CD8-positive, alpha-beta memory T cell (primary cell): ENCODE data around the gene SAFB2. TPM values are rescaled to one million over a fixed set of nuclear protein-coding genes. Genes with fewer than 3 reads are reported as not detected.

Experiments used
- CTCF ChIA-PET: fragments of 350-600 bp; sonication (Branson Sonifier 250); formaldehyde crosslinking; loops from one replicate; lab custom pipeline; 2021; ENCODE audit warnings: antibody characterized with exemption; lab: Charles Lee
- POLR2A ChIA-PET: fragments of 350-600 bp; sonication (Branson Sonifier 250); formaldehyde crosslinking; loops from one replicate; lab custom pipeline; 2021; ENCODE audit warnings: antibody characterized with exemption; lab: Charles Lee
- DNase-seq, 5 donors: peaks; one replicate each; pipeline versions ENCODE4 v3.0.0 to v3.0.0-alpha.2; 2020 to 2022; ENCODE audit warnings: mixed read lengths in 1 of 5
- H3K27ac ChIP-seq: one replicate; pipeline ENCODE4 v1.7.0; 2013; ENCODE audit warnings: low read depth, mild to moderate bottlenecking, low read length, moderate library complexity
- H3K27me3 ChIP-seq: 2 replicates; pipeline ENCODE4 v1.7.0; 2013; ENCODE audit warnings: low read length, mild to moderate bottlenecking; ENCODE audit not compliant: insufficient read depth, poor library complexity, severe bottlenecking
- H3K36me3 ChIP-seq: 2 replicates; pipeline ENCODE4 v1.7.0; 2013; ENCODE audit warnings: mild to moderate bottlenecking, low read length, moderate library complexity; ENCODE audit not compliant: insufficient read depth
- H3K4me1 ChIP-seq: 2 replicates; pipeline ENCODE4 v1.7.0; 2013; ENCODE audit warnings: mild to moderate bottlenecking, low read length, moderate library complexity; ENCODE audit not compliant: insufficient read depth
- H3K4me3 ChIP-seq: 2 replicates; pipeline ENCODE4 v1.7.0; 2013; ENCODE audit warnings: mild to moderate bottlenecking, low read length
- H3K9me3 ChIP-seq: 2 replicates; pipeline ENCODE4 v1.7.0; 2013; ENCODE audit warnings: mild to moderate bottlenecking, low read length
- H3K27ac Mint-ChIP-seq, 8 donors: one replicate each; pipeline ENCODE4 v1.8.0; 2020 to 2021; ENCODE audit warnings: mixed read lengths in 8 of 8, mild to moderate bottlenecking in 6 of 8, inconsistent platforms in 3 of 8, moderate library complexity in 3 of 8
- H3K27me3 Mint-ChIP-seq, 2 donors: one replicate each; pipeline ENCODE4 v1.8.0; 2020 to 2021; ENCODE audit warnings: mixed read lengths in 2 of 2, mild to moderate bottlenecking in 1 of 2, moderate library complexity in 1 of 2
- H3K36me3 Mint-ChIP-seq, 3 donors: one replicate each; pipeline ENCODE4 v1.8.0; 2020 to 2021; ENCODE audit warnings: mixed read lengths in 3 of 3, inconsistent platforms in 1 of 3, mild to moderate bottlenecking in 1 of 3
- H3K4me1 Mint-ChIP-seq, 3 donors: one replicate each; pipeline ENCODE4 v1.8.0; 2020 to 2021; ENCODE audit warnings: mixed read lengths in 3 of 3, inconsistent platforms in 1 of 3, mild to moderate bottlenecking in 1 of 3
- H3K4me3 Mint-ChIP-seq, 7 donors: one replicate each; pipeline ENCODE4 v1.8.0; 2020 to 2021; ENCODE audit warnings: mixed read lengths in 7 of 7, mild to moderate bottlenecking in 6 of 7, moderate library complexity in 4 of 7, inconsistent platforms in 2 of 7
- H3K9me3 Mint-ChIP-seq, 5 donors: one replicate each; pipeline ENCODE4 v1.8.0; 2020 to 2022; ENCODE audit warnings: mixed read lengths in 5 of 5, mild to moderate bottlenecking in 3 of 5, moderate library complexity in 2 of 5, inconsistent platforms in 1 of 5
- polyA plus RNA-seq: library from polyadenylated mRNA; unstranded; fragments of 300-500 nt; fragmentation: Illumina TruSeq; gene quantifications from one replicate; pipeline ENCODE4 v1.2.3, GENCODE V29; 2021
- total RNA-seq, 2 experiments: library from RNA; stranded (reverse); gene quantifications; one replicate each; pipeline ENCODE4 v1.2.3, GENCODE V29; 2021

Gene SAFB2
- total and polyA plus RNA-seq, 3 experiments from 2014 or later = 56.4 to 98.2 (median 87.8) TPM

- no peaks in the 10 kb centered on the region for H3K9me3 ChIP-seq
- DNase-seq = no peak
- Mint-ChIP-seq H3K36me3 (peaks cover 0 to 92% (median 16%) of the 10 kb centered on the region in 3 donors), H3K4me1 (no peaks in the 10 kb centered on the region), H3K27ac (no peak overlapping the region), H3K4me3 (no peak overlapping the region), H3K27me3 (peaks cover 0 to 4% of the 10 kb centered on the region in 2 donors), H3K9me3 (no peaks in the 10 kb centered on the region)
- H3K4me3 ChIP-seq = no peak overlapping the region
- no peak overlapping the region for H3K27ac ChIP-seq
- H3K4me1 ChIP-seq = no peaks in the 10 kb centered on the region
- no peaks in the 10 kb centered on the region for H3K27me3 ChIP-seq
- CTCF ChIA-PET = no interaction called here
- POLR2A ChIA-PET = no interaction called here
- peaks cover 74% of the 10 kb centered on the region for H3K36me3 ChIP-seq
These were observed 41.3 kb upstream of the SAFB2 start for GRCh38 chr19:5663904-5664303.

- Mint-ChIP-seq H3K4me3 (no peak overlapping the region), H3K9me3 (no peaks in the 10 kb centered on the region), H3K27me3 (peaks cover 0 to 1% of the 10 kb centered on the region in 2 donors), H3K36me3 (peaks cover 0 to 88% (median 17%) of the 10 kb centered on the region in 3 donors), H3K27ac (peak overlapping the region in 1 of 8 donors; percentile 69), H3K4me1 (no peaks in the 10 kb centered on the region)
- Histone ChIP-seq H3K27ac (no peak overlapping the region), H3K9me3 (no peaks in the 10 kb centered on the region), H3K4me1 (no peaks in the 10 kb centered on the region), H3K4me3 (no peak overlapping the region), H3K36me3 (peaks cover 69% of the 10 kb centered on the region), H3K27me3 (no peaks in the 10 kb centered on the region)
- ChIA-PET POLR2A (no interaction called here), CTCF (interaction anchor here (0.6 to 0.7 kb wide), 2 partner anchors 53 to 280 kb away, joined by 3 read pairs; no protein-coding TSS in a partner anchor)
- no peak for DNase-seq
These were observed 38.9 kb upstream of the SAFB2 start for GRCh38 chr19:5661483-5661882.

- POLR2A ChIA-PET = no interaction called here
- peaks cover 0 to 92% (median 21%) of the 10 kb centered on the region in 3 donors for H3K36me3 Mint-ChIP-seq
These were observed 32.8 kb upstream of the SAFB2 start for GRCh38 chr19:5655412-5655811.

GRCh38 chr19:5654931-5655330 is 32.4 kb upstream of the SAFB2 start:
- no peak overlapping the region for H3K27ac Mint-ChIP-seq
- CTCF ChIA-PET = no interaction called here
- Histone ChIP-seq H3K9me3 (no peaks in the 10 kb centered on the region), H3K27me3 (no peaks in the 10 kb centered on the region), H3K4me1 (no peaks in the 10 kb centered on the region), H3K36me3 (peaks cover 61% of the 10 kb centered on the region), H3K4me3 (no peak overlapping the region), H3K27ac (no peak overlapping the region)
- POLR2A ChIA-PET = no interaction called here
- H3K4me1 Mint-ChIP-seq = no peaks in the 10 kb centered on the region
- H3K36me3 Mint-ChIP-seq = peaks cover 0 to 92% (median 23%) of the 10 kb centered on the region in 3 donors
- no peak for DNase-seq
- no peaks in the 10 kb centered on the region for H3K27me3 Mint-ChIP-seq
- no peak overlapping the region for H3K4me3 Mint-ChIP-seq
- H3K9me3 Mint-ChIP-seq = no peaks in the 10 kb centered on the region

More at GRCh38 chr19:5655412-5655811, 32.8 kb upstream of the SAFB2 start:
- Mint-ChIP-seq H3K27me3 (no peaks in the 10 kb centered on the region), H3K27ac (peak overlapping the region in 2 of 8 donors; percentile 6 to 54), H3K9me3 (no peaks in the 10 kb centered on the region), H3K4me1 (no peaks in the 10 kb centered on the region), H3K4me3 (no peak overlapping the region)
- Histone ChIP-seq H3K4me3 (no peak overlapping the region), H3K36me3 (peaks cover 63% of the 10 kb centered on the region), H3K27me3 (no peaks in the 10 kb centered on the region), H3K9me3 (no peaks in the 10 kb centered on the region), H3K27ac (no peak overlapping the region), H3K4me1 (no peaks in the 10 kb centered on the region)
- CTCF ChIA-PET = no interaction called here
- DNase-seq = no peak

DNA sequence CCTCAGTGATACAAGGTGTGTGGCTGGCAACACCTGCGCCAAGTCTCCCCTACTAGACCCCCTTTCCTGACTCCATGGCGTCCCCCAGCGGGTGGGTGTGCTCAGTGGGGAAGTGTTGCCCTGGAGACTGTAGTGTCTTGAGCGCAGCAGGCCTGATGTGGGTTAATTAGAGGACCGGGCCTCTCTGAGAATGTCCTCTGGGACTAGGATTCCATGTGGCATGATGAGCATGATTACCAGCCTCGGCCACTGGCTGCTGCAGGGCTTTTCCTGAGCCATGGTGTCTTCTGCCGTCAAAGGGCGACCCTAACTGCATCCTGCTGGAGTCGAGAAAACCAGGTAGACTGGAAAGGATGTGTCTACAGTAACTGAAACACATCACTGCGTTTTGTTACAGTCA is 29.7 kb upstream of the SAFB2 start:
- H3K4me1 ChIP-seq = no peaks in the 10 kb centered on the region
- no peaks in the 10 kb centered on the region for H3K9me3 ChIP-seq
- no peak overlapping the region for H3K4me3 Mint-ChIP-seq
- no peak overlapping the region for H3K27ac Mint-ChIP-seq
- H3K4me1 Mint-ChIP-seq = peaks cover 0 to 2% (median under 1%) of the 10 kb centered on the region in 3 donors
- H3K36me3 Mint-ChIP-seq = peaks cover 0 to 90% (median 34%) of the 10 kb centered on the region in 3 donors
- peaks cover 68% of the 10 kb centered on the region for H3K36me3 ChIP-seq
- ChIA-PET POLR2A (no interaction called here), CTCF (no interaction called here)
- H3K9me3 Mint-ChIP-seq = no peaks in the 10 kb centered on the region
- H3K4me3 ChIP-seq = no peak overlapping the region
- peaks cover 0 to under 1% of the 10 kb centered on the region in 2 donors for H3K27me3 Mint-ChIP-seq
- H3K27me3 ChIP-seq = no peaks in the 10 kb centered on the region
- no peak overlapping the region for H3K27ac ChIP-seq
- DNase-seq = no peak

DNA sequence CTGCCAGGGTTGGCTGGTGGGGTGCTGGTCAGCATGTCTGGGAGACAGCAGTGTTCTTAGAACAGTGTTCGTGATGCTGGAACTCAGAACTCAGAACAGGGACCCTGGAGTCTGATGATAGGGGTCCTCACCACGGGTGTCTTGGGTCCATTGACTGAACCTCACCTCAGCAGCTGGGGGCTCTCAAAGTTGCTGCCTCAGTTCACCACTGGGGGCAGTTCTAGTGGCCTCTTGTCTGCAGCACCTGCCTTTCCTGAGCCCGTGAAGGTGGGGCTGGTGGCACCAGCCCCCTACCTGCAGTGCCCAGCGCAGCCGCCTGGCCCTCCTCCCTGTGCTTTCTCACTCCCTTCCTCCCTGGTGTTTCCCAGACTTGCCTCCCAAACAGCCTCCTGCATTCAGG is 28.8 kb upstream of the SAFB2 start:
- H3K27ac Mint-ChIP-seq = no peak overlapping the region
- H3K4me3 Mint-ChIP-seq = no peak overlapping the region
- ChIA-PET POLR2A (no interaction called here), CTCF (no interaction called here)
- peaks cover 0 to 2% of the 10 kb centered on the region in 2 donors for H3K27me3 Mint-ChIP-seq
- peaks cover 4 to 6% (median 5%) of the 10 kb centered on the region in 3 donors for H3K4me1 Mint-ChIP-seq
- Histone ChIP-seq H3K27ac (no peak overlapping the region), H3K9me3 (no peaks in the 10 kb centered on the region), H3K36me3 (peaks cover 72% of the 10 kb centered on the region), H3K4me3 (no peak overlapping the region), H3K27me3 (no peaks in the 10 kb centered on the region), H3K4me1 (no peaks in the 10 kb centered on the region)
- no peak for DNase-seq
- H3K9me3 Mint-ChIP-seq = no peaks in the 10 kb centered on the region
- H3K36me3 Mint-ChIP-seq = peaks cover 0 to 91% (median 39%) of the 10 kb centered on the region in 3 donors

DNA sequence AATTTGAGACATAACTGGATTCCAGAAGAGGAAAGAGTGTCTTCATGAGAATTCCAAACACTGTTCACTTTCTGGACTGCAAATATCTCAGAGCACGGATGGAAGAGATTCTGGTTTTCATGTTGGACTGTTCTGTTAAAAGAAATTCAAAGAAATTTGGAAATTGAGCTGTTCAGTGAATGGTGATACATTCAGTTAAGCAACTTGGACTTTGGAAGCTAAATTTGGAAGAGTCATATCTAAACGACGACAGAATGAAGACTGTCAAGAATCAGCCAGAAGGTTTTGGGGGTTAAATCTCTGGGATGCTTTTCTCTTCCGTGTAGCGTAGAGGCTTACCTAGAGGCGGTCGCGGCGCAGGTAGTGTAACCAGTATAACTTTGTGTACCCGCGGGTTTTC is 25.9 kb upstream of the SAFB2 start:
- no peak overlapping the region for H3K4me3 Mint-ChIP-seq
- ChIA-PET CTCF (no interaction called here), POLR2A (no interaction called here)
- Histone ChIP-seq H3K36me3 (peaks cover 73% of the 10 kb centered on the region), H3K9me3 (no peaks in the 10 kb centered on the region), H3K27ac (no peak overlapping the region), H3K27me3 (no peaks in the 10 kb centered on the region), H3K4me1 (no peaks in the 10 kb centered on the region), H3K4me3 (no peak overlapping the region)
- peaks cover 0 to 2% of the 10 kb centered on the region in 2 donors for H3K27me3 Mint-ChIP-seq
- peaks cover 23 to 28% (median 24%) of the 10 kb centered on the region in 3 donors for H3K4me1 Mint-ChIP-seq
- peaks cover 4 to 93% (median 38%) of the 10 kb centered on the region in 3 donors for H3K36me3 Mint-ChIP-seq
- no peaks in the 10 kb centered on the region for H3K9me3 Mint-ChIP-seq
- DNase-seq = no peak
- H3K27ac Mint-ChIP-seq = peak overlapping the region in 1 of 8 donors; percentile 58

- H3K27me3 Mint-ChIP-seq = peaks cover 0 to 2% of the 10 kb centered on the region in 2 donors
- Histone ChIP-seq H3K36me3 (peaks cover 78% of the 10 kb centered on the region), H3K4me3 (no peak overlapping the region), H3K9me3 (no peaks in the 10 kb centered on the region), H3K27ac (no peak overlapping the region), H3K4me1 (no peaks in the 10 kb centered on the region), H3K27me3 (no peaks in the 10 kb centered on the region)
- no peaks in the 10 kb centered on the region for H3K9me3 Mint-ChIP-seq
- H3K36me3 Mint-ChIP-seq = peaks cover 4 to 92% (median 32%) of the 10 kb centered on the region in 3 donors
- H3K4me1 Mint-ChIP-seq = peaks cover 30 to 43% (median 32%) of the 10 kb centered on the region in 3 donors
- DNase-seq = no peak
- peak overlapping the region in 3 of 8 donors; percentile 6 to 77 (median 61) for H3K27ac Mint-ChIP-seq
- CTCF ChIA-PET = no interaction called here
- H3K4me3 Mint-ChIP-seq = no peak overlapping the region
- POLR2A ChIA-PET = no interaction called here
These were observed 24.1 kb upstream of the SAFB2 start for GRCh38 chr19:5646703-5647102.
